PC-9 (cell line): ENCODE measurements around the gene WDR26.

Source experiments
- CTCF ChIP-seq: fragments of 200-600 bp; sonication (generic); conservative IDR thresholded peaks from 2 replicates; pipeline ENCODE4 v1.6.1; 2017; ENCODE audit warnings: mixed run types, antibody characterized with exemption, mild to moderate bottlenecking, moderate library complexity
- EZH2 ChIP-seq: fragments of 200-600 bp; sonication (generic); IDR thresholded peaks from 2 replicates; pipeline ENCODE4 v1.8.0; 2017; ENCODE audit warnings: antibody characterized with exemption, low read depth

- TF ChIP-seq CTCF (no peak), EZH2 (no peak)
These were observed 4.0 kb downstream of the WDR26 start for GRCh38 chr1:224430511-224431113.
